ENCODE data around the gene DUOXA2. TPM values are rescaled to one million over a fixed set of nuclear protein-coding genes. Genes with fewer than 3 reads are reported as not detected.

Gene DUOXA2
- total RNA-seq, 2 experiments from 2014 or later, result not detected

- no peaks in the 10 kb centered on the region for H3K36me3 Mint-ChIP-seq (ENCODE audit: low read depth)
- DNase-seq, result no peak
- no peaks in the 10 kb centered on the region for H3K9me3 Mint-ChIP-seq
- H3K27ac Mint-ChIP-seq, result no peak overlapping the region
- H3K4me3 Mint-ChIP-seq, result no peak overlapping the region
- peaks cover 12% of the 10 kb centered on the region for H3K4me1 Mint-ChIP-seq (ENCODE audit: low read depth)
- CTCF ChIA-PET, result interaction anchor here (0.6 to 1.1 kb wide), 4 partner anchors 36 to 587 kb away, joined by 3 read pairs; no protein-coding TSS in a partner anchor
- intact Hi-C loops (cut with micrococcal nuclease), result no loop called here
- peaks cover 46% of the 10 kb centered on the region for H3K27me3 Mint-ChIP-seq (ENCODE audit: low read depth)
These were observed 7.7 kb downstream of the DUOXA2 start for GRCh38 chr15:45121706-45122417.

DNA sequence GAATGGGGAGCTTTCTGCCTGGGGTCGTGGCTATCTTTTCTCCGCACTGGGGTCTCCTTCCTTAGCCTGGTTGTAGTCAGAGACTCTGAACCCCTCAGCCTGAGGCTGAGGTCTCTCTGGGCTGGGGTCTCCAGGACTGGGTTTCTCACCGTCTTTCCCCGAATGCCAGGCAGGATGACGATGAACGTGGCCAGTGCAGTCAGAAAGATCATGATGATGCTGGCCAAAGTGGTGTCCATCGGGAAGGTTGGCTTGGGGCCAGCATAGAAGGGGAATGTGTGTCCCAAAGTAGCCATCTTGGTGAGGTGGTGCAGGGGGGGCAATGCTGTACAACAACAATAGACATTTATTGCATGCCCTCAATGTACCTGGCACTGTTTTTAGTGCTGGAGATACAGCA is 8.6 kb downstream of the DUOXA2 start:
- Mint-ChIP-seq H3K27ac (no peak overlapping the region), H3K9me3 (no peaks in the 10 kb centered on the region), H3K27me3 (ENCODE audit: low read depth) (peaks cover 41% of the 10 kb centered on the region), H3K4me1 (ENCODE audit: low read depth) (peaks cover 3% of the 10 kb centered on the region), H3K36me3 (ENCODE audit: low read depth) (no peaks in the 10 kb centered on the region), H3K4me3 (no peak overlapping the region)
- CTCF ChIA-PET, result interaction anchor here (1.6 kb wide), 1 partner anchor 13 kb away, joined by 4 read pairs; no protein-coding TSS in a partner anchor
- intact Hi-C loops (cut with micrococcal nuclease), result no loop called here
- DNase-seq, result no peak

DNA sequence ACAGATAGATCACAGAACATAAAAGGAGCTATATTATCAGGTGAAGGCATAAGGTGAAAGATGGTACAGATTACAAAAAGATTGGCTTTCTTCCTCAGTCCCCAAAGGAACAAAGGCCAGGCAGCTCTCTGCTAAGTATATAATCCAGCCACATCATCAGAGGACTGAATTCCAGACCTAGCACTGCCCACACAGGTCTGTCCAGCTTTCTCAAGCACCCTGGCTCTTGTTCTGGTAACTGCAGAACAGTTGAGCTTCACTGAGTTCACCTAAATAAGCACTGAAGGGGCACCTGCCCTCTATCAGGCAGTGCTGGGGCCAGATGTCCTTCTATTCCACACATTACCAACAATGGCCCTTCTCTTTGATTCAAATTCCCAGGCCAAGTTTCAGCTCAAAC is 9.3 kb downstream of the DUOXA2 start:
- Mint-ChIP-seq H3K4me3 (no peak overlapping the region), H3K27ac (no peak overlapping the region), H3K36me3 (ENCODE audit: low read depth) (no peaks in the 10 kb centered on the region), H3K9me3 (no peaks in the 10 kb centered on the region), H3K4me1 (ENCODE audit: low read depth) (no peaks in the 10 kb centered on the region), H3K27me3 (ENCODE audit: low read depth) (peaks cover 41% of the 10 kb centered on the region)
- CTCF ChIA-PET, result interaction anchor here (0.6 to 1.6 kb wide), 3 partner anchors 14 to 150 kb away, joined by 3 to 4 read pairs (median 3); no protein-coding TSS in a partner anchor
- DNase-seq, result no peak
- intact Hi-C loops (cut with micrococcal nuclease), result no loop called here

GRCh38 chr15:45126535-45127158 is 12.5 kb downstream of the DUOXA2 start:
- intact Hi-C loops (cut with micrococcal nuclease), result loop anchor here (1.0 to 2.0 kb wide), 4 partner anchors 40 to 332 kb away; no protein-coding TSS in a partner anchor
- Mint-ChIP-seq H3K27ac (no peak overlapping the region), H3K4me1 (ENCODE audit: low read depth) (peaks cover 4% of the 10 kb centered on the region), H3K36me3 (ENCODE audit: low read depth) (no peaks in the 10 kb centered on the region), H3K27me3 (ENCODE audit: low read depth) (peaks cover 47% of the 10 kb centered on the region), H3K4me3 (no peak overlapping the region), H3K9me3 (no peaks in the 10 kb centered on the region)
- CTCF ChIA-PET, result interaction anchor here (0.6 to 2.3 kb wide), 14 partner anchors 9 to 273 kb away, joined by 3 to 32 read pairs (median 4); partner anchors contain the start of gene DUOX2
- DNase-seq, result peak; percentile 62

- Mint-ChIP-seq H3K9me3 (no peaks in the 10 kb centered on the region), H3K4me3 (no peak overlapping the region), H3K27ac (no peak overlapping the region), H3K4me1 (ENCODE audit: low read depth) (peaks cover 4% of the 10 kb centered on the region), H3K36me3 (ENCODE audit: low read depth) (no peaks in the 10 kb centered on the region), H3K27me3 (ENCODE audit: low read depth) (peaks cover 47% of the 10 kb centered on the region)
- CTCF ChIA-PET, result interaction anchor here (4.7 kb wide), 1 partner anchor 11 kb away, joined by 29 read pairs; no protein-coding TSS in a partner anchor
- intact Hi-C loops (cut with micrococcal nuclease), result no loop called here
- no peak for DNase-seq
These were observed 15.0 kb downstream of the DUOXA2 start for GRCh38 chr15:45128971-45129639.

DNA sequence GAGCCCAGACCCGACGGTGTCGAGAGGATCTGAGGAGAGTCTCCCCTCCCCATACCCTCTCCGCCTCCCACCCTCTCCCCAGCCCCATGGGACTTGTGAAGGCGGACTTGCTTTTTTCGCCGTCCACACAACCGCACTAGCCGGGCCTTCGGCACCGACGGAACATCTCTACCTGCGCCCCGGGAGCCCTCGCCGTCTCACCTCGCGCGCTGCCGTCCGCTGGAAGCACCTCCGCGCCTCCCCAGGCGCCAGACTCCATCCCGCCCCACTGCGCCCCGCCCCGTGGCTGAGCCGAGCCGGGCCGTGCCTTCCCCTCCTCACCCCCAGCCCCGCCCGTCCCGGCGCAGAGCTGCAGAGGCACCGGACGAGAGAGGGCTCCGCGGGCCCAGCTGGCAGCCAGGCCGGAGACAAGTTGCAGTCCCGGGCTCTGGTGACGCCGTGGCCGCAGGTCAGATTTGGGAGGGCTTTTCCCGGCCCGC is 15.6 kb downstream of the DUOXA2 start, which contains the start of the genes DUOX1 and DUOXA1:
Gene DUOX1 (plus strand): TSS at position 344 of the 479 bp plus-strand sequence. CDS start 1,973 bp downstream, outside the sequence.
Gene DUOXA1 (minus strand): TSS at position 229 of the 479 bp plus-strand sequence. CDS start 6,865 bp downstream, outside the sequence.
- H3K27me3 Mint-ChIP-seq (ENCODE audit: low read depth), result peaks cover 52% of the 10 kb centered on the region
- no peak within 1 kb of the TSS for H3K4me3 Mint-ChIP-seq
- no peaks in the 10 kb centered on the region for H3K36me3 Mint-ChIP-seq (ENCODE audit: low read depth)
- intact Hi-C loops (cut with micrococcal nuclease), result no loop called here
- no peak within 1 kb of the TSS for H3K27ac Mint-ChIP-seq
- H3K4me1 Mint-ChIP-seq (ENCODE audit: low read depth), result peaks cover 5% of the 10 kb centered on the region
- DNase-seq, result peak; percentile 48
- no peaks in the 10 kb centered on the region for H3K9me3 Mint-ChIP-seq
- CTCF ChIA-PET, result interaction anchor here (4.7 kb wide), 1 partner anchor 12 kb away, joined by 29 read pairs; no protein-coding TSS in a partner anchor

- DNase-seq, result no peak
- H3K36me3 Mint-ChIP-seq (ENCODE audit: low read depth), result no peaks in the 10 kb centered on the region
- no peak overlapping the region for H3K4me3 Mint-ChIP-seq
- H3K9me3 Mint-ChIP-seq, result no peaks in the 10 kb centered on the region
- H3K27ac Mint-ChIP-seq, result no peak overlapping the region
- H3K27me3 Mint-ChIP-seq (ENCODE audit: low read depth), result peaks cover 49% of the 10 kb centered on the region
- CTCF ChIA-PET, result interaction anchor here (1.8 to 4.7 kb wide), 3 partner anchors 12 to 33 kb away, joined by 4 to 29 read pairs (median 6); partner anchors contain the start of genes DUOX2 and DUOXA2
- H3K4me1 Mint-ChIP-seq (ENCODE audit: low read depth), result peaks cover 8% of the 10 kb centered on the region
- intact Hi-C loops (cut with micrococcal nuclease), result no loop called here
These were observed 16.3 kb downstream of the DUOXA2 start for GRCh38 chr15:45130291-45131000.

DNA sequence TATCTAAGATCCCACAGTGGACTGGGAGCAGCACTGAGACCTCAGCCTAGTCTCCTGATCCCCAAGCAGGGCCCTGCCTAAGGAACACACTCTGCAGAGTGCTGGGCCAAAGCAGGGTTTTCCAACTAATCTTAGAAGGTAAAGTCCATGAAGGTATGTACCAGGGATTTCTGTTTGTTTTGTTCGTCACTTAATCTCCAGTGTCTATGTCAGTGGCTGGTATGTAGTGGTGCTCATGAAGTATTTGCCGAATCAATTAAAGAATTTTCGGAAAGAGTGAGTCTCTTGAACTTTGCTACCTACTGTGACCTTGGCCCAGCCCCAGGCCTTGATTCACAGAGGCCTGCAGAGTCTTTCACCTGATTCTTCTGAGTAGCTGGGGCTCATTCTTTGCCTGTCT is 17.4 kb downstream of the DUOXA2 start:
- H3K27me3 Mint-ChIP-seq (ENCODE audit: low read depth), result peaks cover 45% of the 10 kb centered on the region
- peaks cover 14% of the 10 kb centered on the region for H3K4me1 Mint-ChIP-seq (ENCODE audit: low read depth)
- H3K36me3 Mint-ChIP-seq (ENCODE audit: low read depth), result no peaks in the 10 kb centered on the region
- H3K9me3 Mint-ChIP-seq, result no peaks in the 10 kb centered on the region
- no peak overlapping the region for H3K27ac Mint-ChIP-seq
- intact Hi-C loops (cut with micrococcal nuclease), result no loop called here
- CTCF ChIA-PET, result interaction anchor here (1.8 to 4.7 kb wide), 3 partner anchors 13 to 32 kb away, joined by 4 to 29 read pairs (median 6); partner anchors contain the start of genes DUOX2 and DUOXA2
- no peak for DNase-seq
- H3K4me3 Mint-ChIP-seq, result no peak overlapping the region

- H3K27me3 Mint-ChIP-seq (ENCODE audit: low read depth), result peaks cover 42% of the 10 kb centered on the region
- H3K36me3 Mint-ChIP-seq (ENCODE audit: low read depth), result no peaks in the 10 kb centered on the region
- no peak for DNase-seq
- no peak overlapping the region for H3K4me3 Mint-ChIP-seq
- peaks cover 14% of the 10 kb centered on the region for H3K4me1 Mint-ChIP-seq (ENCODE audit: low read depth)
- CTCF ChIA-PET, result interaction anchor here (1.1 to 4.7 kb wide), 3 partner anchors 15 to 72 kb away, joined by 3 to 29 read pairs (median 4); no protein-coding TSS in a partner anchor
- no peaks in the 10 kb centered on the region for H3K9me3 Mint-ChIP-seq
- H3K27ac Mint-ChIP-seq, result no peak overlapping the region
- intact Hi-C loops (cut with micrococcal nuclease), result no loop called here
These were observed 18.9 kb downstream of the DUOXA2 start for GRCh38 chr15:45132844-45133560.

GRCh38 chr15:45133561-45133920 is 19.4 kb downstream of the DUOXA2 start:
- DNase-seq, result no peak
- CTCF ChIA-PET, result interaction anchor here (1.1 to 4.7 kb wide), 2 partner anchors 15 to 35 kb away, joined by 3 to 29 read pairs; no protein-coding TSS in a partner anchor
- peaks cover 37% of the 10 kb centered on the region for H3K27me3 Mint-ChIP-seq (ENCODE audit: low read depth)
- H3K4me1 Mint-ChIP-seq (ENCODE audit: low read depth), result peaks cover 14% of the 10 kb centered on the region
- no peaks in the 10 kb centered on the region for H3K36me3 Mint-ChIP-seq (ENCODE audit: low read depth)
- no peak overlapping the region for H3K4me3 Mint-ChIP-seq
- H3K27ac Mint-ChIP-seq, result no peak overlapping the region
- intact Hi-C loops (cut with micrococcal nuclease), result no loop called here
- no peaks in the 10 kb centered on the region for H3K9me3 Mint-ChIP-seq

DNA sequence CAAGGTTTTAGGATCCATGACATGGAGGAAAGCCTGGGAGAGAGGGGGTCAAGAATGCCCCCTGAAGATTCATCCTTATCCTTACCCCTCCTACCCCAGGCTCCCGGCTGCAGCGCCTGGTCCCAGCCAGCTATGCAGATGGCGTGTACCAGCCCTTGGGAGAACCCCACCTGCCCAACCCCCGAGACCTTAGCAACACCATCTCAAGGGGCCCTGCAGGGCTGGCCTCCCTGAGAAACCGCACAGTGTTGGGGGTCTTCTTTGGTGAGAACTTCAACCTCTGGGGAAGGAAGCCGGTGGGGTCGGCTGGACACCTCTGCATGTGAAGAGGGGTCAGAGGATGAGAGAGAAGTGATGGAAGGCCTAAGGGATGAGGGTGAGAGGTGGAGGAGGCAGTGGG is 19.9 kb downstream of the DUOXA2 start:
- no peak overlapping the region for H3K4me3 Mint-ChIP-seq
- peaks cover 12% of the 10 kb centered on the region for H3K4me1 Mint-ChIP-seq (ENCODE audit: low read depth)
- no peaks in the 10 kb centered on the region for H3K9me3 Mint-ChIP-seq
- DNase-seq, result no peak
- H3K36me3 Mint-ChIP-seq (ENCODE audit: low read depth), result no peaks in the 10 kb centered on the region
- intact Hi-C loops (cut with micrococcal nuclease), result no loop called here
- H3K27me3 Mint-ChIP-seq (ENCODE audit: low read depth), result peaks cover 32% of the 10 kb centered on the region
- CTCF ChIA-PET, result interaction anchor here (0.6 to 1.6 kb wide), 3 partner anchors 16 to 52 kb away, joined by 3 to 5 read pairs (median 4); no protein-coding TSS in a partner anchor
- no peak overlapping the region for H3K27ac Mint-ChIP-seq

Measured in activated naive CD4-positive, alpha-beta T cell treated with anti-CD3 and anti-CD28 coated beads for 36 hours (primary cell).